HCT116 (cell line): ENCODE data around the gene ACACB. TPM values are rescaled to one million over a fixed set of nuclear protein-coding genes. Genes with fewer than 3 reads are reported as not detected.

Experiments
- ATAC-seq: fragments of 200-7000 bp; cut with Tn5 transposase; 2 replicates; pipeline ENCODE4 v1.9.1; 2020; ENCODE audit warnings: mild to moderate bottlenecking, moderate library complexity
- BruUV-seq: library from RNA; stranded (reverse); fragments of 400-500 nt; replicated peaks from 2 replicates; lab custom pipeline; 2021; lab: Mats Ljungman, UMichigan
- CTCF ChIA-PET: fragments of 300-600 bp; sonication (Branson Sonifier 250); formaldehyde crosslinking; loops from one replicate; lab custom pipeline; 2021; ENCODE audit warnings: antibody characterized with exemption; lab: Charles Lee
- POLR2A ChIA-PET: fragments of 300-600, 350-600 bp; sonication (Branson Sonifier 250); formaldehyde crosslinking; loops from one replicate; lab custom pipeline; 2021; ENCODE audit warnings: antibody characterized with exemption; lab: Charles Lee
- RAD21 ChIA-PET, 2 experiments: fragments of 300-600 bp; sonication (Branson Sonifier 250); formaldehyde crosslinking; loops; one replicate each; lab custom pipeline; 2023; ENCODE audit warnings: low total read pairs in 2 of 2; ENCODE audit not compliant: uncharacterized antibody in 2 of 2, unreplicated experiment in 2 of 2, low non-redundant PET in 1 of 2; lab: Charles Lee
- DNase-seq: peaks from one replicate; pipeline ENCODE4 v3.0.0-alpha.2; 2010; ENCODE audit warnings: low read depth, low spot score
- H2AFZ ChIP-seq: fragments of 200-600 bp; shearing (Covaris generic), sonication (generic); 2 replicates; pipeline ENCODE4 v1.6.1; 2017; ENCODE audit warnings: low read depth, mixed run types, mixed read lengths, antibody characterized with exemption, low read length; ENCODE audit not compliant: poor library complexity, severe bottlenecking
- H3K27ac ChIP-seq: 2 replicates; pipeline ENCODE4 v1.5.1; 2012; ENCODE audit warnings: low read depth, low read length
- H3K27me3 ChIP-seq: fragments of 200-600 bp; sonication (generic); 2 replicates; pipeline ENCODE4 v1.6.1; 2016; ENCODE audit warnings: mixed run types, low read length, mixed read lengths; ENCODE audit not compliant: insufficient read depth
- H3K36me3 ChIP-seq, 2 experiments: fragments of 200-500 bp in 1 of 2; fragments of 200-600 bp in 1 of 2; sonication (Bioruptor generic) in 1 of 2; sonication (generic) in 1 of 2; 2 replicates each; pipeline versions ENCODE4 v1.5.1 to v1.6.1; 2014 to 2016; ENCODE audit warnings: low read length in 2 of 2, inconsistent platforms in 1 of 2, mixed read lengths in 1 of 2, mixed run types in 1 of 2; ENCODE audit not compliant: insufficient read depth in 2 of 2, control insufficient read depth in 1 of 2
- H3K4me1 ChIP-seq, 2 experiments: fragments of 200-600 bp in 1 of 2; sonication (generic) in 1 of 2; 2 replicates each; pipeline versions ENCODE4 v1.5.1 to v1.6.1; 2012 to 2017; ENCODE audit warnings: low read length in 2 of 2, inconsistent platforms in 1 of 2, mild to moderate bottlenecking in 1 of 2, mixed read lengths in 1 of 2, mixed run types in 1 of 2, moderate library complexity in 1 of 2; ENCODE audit not compliant: insufficient read depth in 2 of 2, control insufficient read depth in 1 of 2
- H3K4me2 ChIP-seq: fragments of 200-600 bp; sonication (generic); 2 replicates; pipeline ENCODE4 v1.6.1; 2017; ENCODE audit warnings: mixed run types, low read length, mixed read lengths
- H3K4me3 ChIP-seq, 2 experiments: fragments of 200-600 bp in 1 of 2; sonication (generic) in 1 of 2; replicated peaks in 1 of 2; 2 replicates each; pipeline ENCODE4 v1.5.1; 2011 to 2016; ENCODE audit warnings: low read length in 2 of 2, control low read depth in 1 of 2, low read depth in 1 of 2, mild to moderate bottlenecking in 1 of 2, mixed read lengths in 1 of 2, mixed run types in 1 of 2
- H3K79me2 ChIP-seq: fragments of 200-600 bp; sonication (generic); 2 replicates; pipeline ENCODE4 v1.6.1; 2017; ENCODE audit warnings: mild to moderate bottlenecking, mixed run types, low read length, moderate library complexity, mixed read lengths; ENCODE audit not compliant: insufficient read depth
- H3K9ac ChIP-seq: fragments of 200-600 bp; sonication (generic); 2 replicates; pipeline ENCODE4 v1.6.1; 2016; ENCODE audit warnings: low read length, mixed read lengths
- H3K9me2 ChIP-seq: fragments of 200-600 bp; sonication (generic), shearing (Covaris generic); 2 replicates; pipeline ENCODE4 v1.6.1; 2017; ENCODE audit warnings: mixed run types, mild to moderate bottlenecking, moderate library complexity; ENCODE audit not compliant: insufficient read depth
- H3K9me3 ChIP-seq, 2 experiments: fragments of 200-500 bp in 1 of 2; fragments of 200-600 bp in 1 of 2; sonication (Bioruptor generic) in 1 of 2; sonication (generic) in 1 of 2; 2 replicates each; pipeline ENCODE4 v1.6.1; 2014 to 2017; ENCODE audit warnings: low read length in 2 of 2, mixed read lengths in 2 of 2, inconsistent platforms in 1 of 2, low read depth in 1 of 2, mild to moderate bottlenecking in 1 of 2, mixed run types in 1 of 2, moderate library complexity in 1 of 2; ENCODE audit not compliant: control insufficient read depth in 1 of 2, insufficient read depth in 1 of 2
- H4K20me1 ChIP-seq: fragments of 200-600 bp; sonication (generic), shearing (Covaris generic); 2 replicates; pipeline ENCODE4 v1.6.1; 2017; ENCODE audit warnings: mixed run types, mild to moderate bottlenecking, moderate library complexity; ENCODE audit not compliant: insufficient read depth
- ATF3 ChIP-seq: IDR thresholded peaks from 2 replicates; pipeline ENCODE4 v1.6.1; 2012
- CEBPB ChIP-seq: IDR thresholded peaks from 2 replicates; pipeline ENCODE4 v1.6.1; 2012; ENCODE audit warnings: low read depth
- CTCF ChIP-seq, 3 experiments: fragments of 200-600 bp in 1 of 3; sonication (generic) in 1 of 3; IDR thresholded peaks in 2 of 3; conservative IDR thresholded peaks in 1 of 3; 2 replicates each; pipeline ENCODE4 v1.5.1; 2012 to 2017; ENCODE audit warnings: low read depth in 2 of 3, low read length in 2 of 3, antibody characterized with exemption in 1 of 3, borderline replicate concordance in 1 of 3, control low read depth in 1 of 3, mild to moderate bottlenecking in 1 of 3, mixed read lengths in 1 of 3, mixed run types in 1 of 3, moderate library complexity in 1 of 3; ENCODE audit not compliant: insufficient read depth in 1 of 3
- ELF1 ChIP-seq: IDR thresholded peaks from 2 replicates; pipeline ENCODE4 v1.6.1; 2012; ENCODE audit warnings: low read depth, borderline replicate concordance
- EZH2 ChIP-seq: fragments of 200-600 bp; sonication (generic); IDR thresholded peaks from 2 replicates; pipeline ENCODE4 v1.6.1; 2017; ENCODE audit warnings: antibody characterized with exemption, mixed run types
- EZH2phosphoT487 ChIP-seq: fragments of 200-600 bp; IDR thresholded peaks from 2 replicates; pipeline ENCODE4 v1.6.1; 2018; ENCODE audit warnings: antibody characterized with exemption, borderline replicate concordance
- JUND ChIP-seq: IDR thresholded peaks from 2 replicates; pipeline ENCODE4 v1.6.1; 2012
- MAX ChIP-seq: IDR thresholded peaks from 2 replicates; pipeline ENCODE4 v1.6.1; 2012
- POLR2A ChIP-seq: IDR thresholded peaks from 2 replicates; pipeline ENCODE4 v1.7.0; 2011; ENCODE audit warnings: borderline replicate concordance; ENCODE audit not compliant: insufficient read depth, insufficient read length; ENCODE audit errors: extremely low read depth
- POLR2AphosphoS5 ChIP-seq: IDR thresholded peaks from 2 replicates; pipeline ENCODE4 v1.6.1; 2011; ENCODE audit warnings: mild to moderate bottlenecking, low read depth, low read length, moderate library complexity
- RAD21 ChIP-seq: IDR thresholded peaks from 2 replicates; pipeline ENCODE4 v1.6.1; 2012; ENCODE audit warnings: low read depth, mild to moderate bottlenecking
- REST ChIP-seq: IDR thresholded peaks from 2 replicates; pipeline ENCODE4 v1.6.1; 2012; ENCODE audit warnings: low read depth
- SIN3A ChIP-seq: IDR thresholded peaks from 2 replicates; pipeline ENCODE4 v1.6.1; 2012; ENCODE audit warnings: low read depth
- SRF ChIP-seq: IDR thresholded peaks from 2 replicates; pipeline ENCODE4 v1.6.1; 2012; ENCODE audit warnings: low read depth
- TCF7L2 ChIP-seq: IDR thresholded peaks from 2 replicates; pipeline ENCODE4 v1.7.0; 2011; ENCODE audit warnings: borderline replicate concordance, inconsistent platforms; ENCODE audit not compliant: insufficient read depth, insufficient read length; ENCODE audit errors: extremely low read depth
- YY1 ChIP-seq: IDR thresholded peaks from 2 replicates; pipeline ENCODE4 v1.6.1; 2011; ENCODE audit warnings: low read length, low read depth, moderate library complexity, mild to moderate bottlenecking; ENCODE audit not compliant: insufficient replicate concordance; ENCODE audit errors: extremely low read depth
- ZBTB33 ChIP-seq: IDR thresholded peaks from 2 replicates; pipeline ENCODE4 v1.6.1; 2011; ENCODE audit warnings: mild to moderate bottlenecking, low read length, moderate library complexity; ENCODE audit not compliant: insufficient replicate concordance; ENCODE audit errors: extremely low read depth
- ZFX ChIP-seq: fragments of 450-650 bp; IDR thresholded peaks from 2 replicates; pipeline ENCODE4 v1.6.1; 2017
- intact Hi-C: fragments of 100-400 bp; cut with micrococcal nuclease; formaldehyde crosslinking; loops from 2 replicates; pipeline ENCODE4 v1.10.0; 2022
- total RNA-seq: library from RNA; stranded (reverse); gene quantifications from one replicate; pipeline ENCODE4 v1.2.1, GENCODE V29; 2021; ENCODE audit not compliant: unreplicated experiment

Gene ACACB
- total RNA-seq, 1 experiment from 2014 or later = 11.1 TPM

- no peaks in the 10 kb centered on the region for H4K20me1 ChIP-seq
- H3K9ac ChIP-seq = no peak overlapping the region
- H3K27me3 ChIP-seq = 0 out of 2 replicates have a peak, but pooled peaks cover 3% of the 10 kb centered on the region
- H3K4me1 ChIP-seq = no peaks in the 10 kb centered on the region
- ChIA-PET CTCF (interaction anchor here (1.8 kb wide), 1 partner anchor 36 kb away, joined by 4 read pairs; no protein-coding TSS in a partner anchor), RAD21 (no interaction called here), POLR2A (no interaction called here)
- DNase-seq = no peak
- no peak for ATAC-seq
- BruUV-seq = no TSS peak
- no peak overlapping the region for H3K27ac ChIP-seq
- intact Hi-C loops = no loop called here
- H3K79me2 ChIP-seq = no peaks in the 10 kb centered on the region
- H3K4me2 ChIP-seq = no peak overlapping the region
- no peaks in the 10 kb centered on the region for H3K36me3 ChIP-seq
- H3K9me3 ChIP-seq = no peaks in the 10 kb centered on the region
- no peaks in the 10 kb centered on the region for H3K9me2 ChIP-seq
- TF ChIP-seq ATF3 (no peak), POLR2A (no peak), EZH2phosphoT487 (no peak), SIN3A (no peak), YY1 (no peak), CTCF (IDR thresholded peaks at IDR 0.05 in 2 of 3, conservative IDR thresholded peaks at IDR 0.05 in 1 of 3; ENCODE audit: borderline replicate concordance in 1 of 3, insufficient read depth in 1 of 3, low read depth in 2 of 3, low read length in 2 of 3) (no peak), POLR2AphosphoS5 (no peak), EZH2 (no peak), ELF1 (no peak), CEBPB (no peak), JUND (no peak), ZBTB33 (no peak), RAD21 (no peak), REST (no peak), ZFX (no peak), TCF7L2 (no peak), MAX (no peak), SRF (no peak)
- no peak overlapping the region for H2AFZ ChIP-seq
- H3K4me3 ChIP-seq = no peak overlapping the region
These were observed 31.6 kb downstream of the ACACB start for GRCh38 chr12:109147954-109148353.
